Measurements from ENCODE around the gene FLNA.

FLNA gene

GRCh38 chrX:154382483-154383069 is 8.1 kb upstream of the FLNA start:
- TF ChIP-seq GABPA (IDR thresholded peaks at IDR 0.05; ENCODE audit: low read depth) (no peak), POLR2AphosphoS5 (IDR thresholded peaks at IDR 0.05; ENCODE audit: low read depth) (no peak), REST (IDR thresholded peaks at IDR 0.05; ENCODE audit: insufficient replicate concordance, low read depth) (no peak), SPI1 (IDR thresholded peaks at IDR 0.05; ENCODE audit: borderline replicate concordance, low read depth) (no peak), CTCF (IDR thresholded peaks at IDR 0.05; ENCODE audit: insufficient read depth, low read length) (no peak)
- Histone ChIP-seq H3K4me3 (replicated peaks; ENCODE audit: insufficient read depth, low read length) (no peak overlapping the region), H3K27me3 (ENCODE audit: insufficient read depth, poor library complexity, severe bottlenecking) (no peaks in the 10 kb centered on the region), H3K27ac (replicated peaks) (no peak overlapping the region)
- DNase-seq (ENCODE audit: low read depth in 1 of 2, low spot score in 1 of 2), result no peak

GRCh38 chrX:154381271-154381670 is 6.8 kb upstream of the FLNA start:
- no peak for TF ChIP-seq CTCF (IDR thresholded peaks at IDR 0.05; ENCODE audit: insufficient read depth, low read length)
- no peak for TF ChIP-seq GABPA (IDR thresholded peaks at IDR 0.05; ENCODE audit: low read depth)
- no peak for TF ChIP-seq SPI1 (IDR thresholded peaks at IDR 0.05; ENCODE audit: borderline replicate concordance, low read depth)
- no peak for TF ChIP-seq POLR2AphosphoS5 (IDR thresholded peaks at IDR 0.05; ENCODE audit: low read depth)
- no peak for TF ChIP-seq REST (IDR thresholded peaks at IDR 0.05; ENCODE audit: insufficient replicate concordance, low read depth)
- no peak overlapping the region for H3K4me3 ChIP-seq (replicated peaks; ENCODE audit: insufficient read depth, low read length)
- no peak for DNase-seq (ENCODE audit: low read depth in 1 of 2, low spot score in 1 of 2)
- H3K27ac ChIP-seq (replicated peaks), result no peak overlapping the region
- H3K27me3 ChIP-seq (ENCODE audit: insufficient read depth, poor library complexity, severe bottlenecking), result no peaks in the 10 kb centered on the region

GRCh38 chrX:154380787-154381186 is 6.4 kb upstream of the FLNA start:
- Histone ChIP-seq H3K4me3 (replicated peaks; ENCODE audit: insufficient read depth, low read length) (no peak overlapping the region), H3K27ac (replicated peaks) (no peak overlapping the region), H3K27me3 (ENCODE audit: insufficient read depth, poor library complexity, severe bottlenecking) (no peaks in the 10 kb centered on the region)
- DNase-seq (ENCODE audit: low read depth in 1 of 2, low spot score in 1 of 2), result no peak
- TF ChIP-seq REST (IDR thresholded peaks at IDR 0.05; ENCODE audit: insufficient replicate concordance, low read depth) (no peak), SPI1 (IDR thresholded peaks at IDR 0.05; ENCODE audit: borderline replicate concordance, low read depth) (no peak), POLR2AphosphoS5 (IDR thresholded peaks at IDR 0.05; ENCODE audit: low read depth) (no peak), CTCF (IDR thresholded peaks at IDR 0.05; ENCODE audit: insufficient read depth, low read length) (no peak), GABPA (IDR thresholded peaks at IDR 0.05; ENCODE audit: low read depth) (no peak)

All from HL-60 (cell line).